Activated CD4-positive, alpha-beta T cell treated with anti-CD3 and anti-CD28 coated beads, Interleukin-10, Interleukin-2, amounts not matched to agents 100 ng/mL and 50 ng/mL, durations not matched to agents 16 hours and 8 hours (primary cell): ENCODE data around the gene ABCC8.

Source experiments
- DNase-seq: peaks from one replicate; pipeline ENCODE4 v3.0.0-alpha.2; 2020

The ABCC8 gene

DNA sequence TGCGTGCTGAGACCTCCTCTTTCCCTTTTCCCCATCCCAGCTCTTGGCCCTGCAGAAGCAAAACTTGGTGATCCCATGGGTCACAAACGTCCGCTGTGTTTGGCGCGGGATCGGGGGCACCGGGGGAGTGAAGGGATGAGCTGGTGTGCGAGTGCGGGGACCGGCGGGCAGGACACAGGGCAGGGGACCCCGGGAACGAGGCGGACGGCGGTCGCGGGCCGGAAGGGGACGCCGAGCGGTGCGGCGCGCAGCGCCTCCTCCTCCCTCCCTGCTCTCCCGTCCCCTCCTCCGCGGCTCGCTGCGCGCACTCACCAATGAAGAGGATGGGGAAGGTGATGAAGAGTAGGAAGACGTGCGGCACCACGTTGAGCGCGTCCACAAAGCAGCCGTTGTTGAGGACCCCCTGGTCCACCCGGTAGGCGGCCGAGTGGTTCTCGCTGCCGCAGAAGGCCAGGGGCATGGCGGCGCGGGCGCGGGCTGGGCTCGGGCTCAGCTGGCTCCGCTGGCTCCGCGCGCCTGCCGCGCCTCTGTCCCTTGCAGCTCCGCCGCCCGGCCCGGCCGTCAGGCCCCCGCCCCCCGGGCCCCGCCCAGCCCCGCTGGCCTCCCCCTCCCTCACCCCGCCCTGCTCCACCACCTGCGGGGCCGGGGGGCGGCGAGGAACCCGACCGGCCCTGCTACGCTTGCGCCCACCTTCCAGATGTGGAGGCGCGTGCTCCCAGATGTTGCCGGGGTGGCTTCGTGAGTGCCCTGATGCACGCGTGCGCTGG, at the start of gene ABCC8:
TSS of gene ABCC8 (minus strand) at position 529 of the 767 bp plus-strand sequence. CDS start at position 460, 69 bp downstream.
- no peak for DNase-seq

DNA sequence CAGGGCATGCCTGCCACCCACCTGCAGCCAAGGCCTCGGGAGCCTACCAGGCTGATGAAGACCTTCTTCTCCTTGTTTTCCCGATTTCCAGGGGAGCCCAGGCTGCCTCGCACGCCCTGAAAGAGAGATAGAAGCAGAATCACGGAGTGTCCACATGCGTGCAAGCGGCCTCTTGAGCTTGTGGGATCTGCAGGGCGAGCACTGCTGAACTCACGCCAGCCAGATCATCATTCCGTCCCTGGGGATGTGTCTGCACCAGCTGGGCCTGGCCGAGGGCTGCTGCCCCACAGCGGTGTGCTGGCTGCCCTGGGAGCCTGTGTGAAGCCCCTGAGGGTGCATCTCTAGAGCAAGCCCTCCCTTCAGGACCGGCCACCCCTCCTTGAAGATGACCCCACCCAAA, 49.7 kb upstream of the ABCC8 start:
- no peak for DNase-seq

DNA sequence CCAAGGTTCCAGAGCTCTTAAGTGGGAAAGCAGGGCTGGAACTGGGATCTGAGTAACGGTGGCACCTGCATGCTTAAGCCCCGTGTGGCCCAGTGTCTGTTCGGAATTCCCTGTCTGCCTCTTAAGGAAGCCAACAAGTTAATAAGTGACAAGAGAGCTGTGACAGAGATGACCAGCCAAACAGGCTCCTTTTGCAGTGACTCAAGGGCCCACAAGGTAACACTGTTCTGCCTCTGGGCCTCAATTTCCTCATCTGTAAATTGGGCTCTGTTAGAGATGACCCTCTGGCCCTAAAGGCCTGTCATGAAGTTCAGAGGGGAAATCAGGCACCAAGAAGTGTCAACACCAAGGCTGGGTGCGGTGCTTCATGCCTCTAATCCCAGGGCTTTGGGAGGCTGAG, 48.9 kb upstream of the ABCC8 start:
- DNase-seq = no peak

DNA sequence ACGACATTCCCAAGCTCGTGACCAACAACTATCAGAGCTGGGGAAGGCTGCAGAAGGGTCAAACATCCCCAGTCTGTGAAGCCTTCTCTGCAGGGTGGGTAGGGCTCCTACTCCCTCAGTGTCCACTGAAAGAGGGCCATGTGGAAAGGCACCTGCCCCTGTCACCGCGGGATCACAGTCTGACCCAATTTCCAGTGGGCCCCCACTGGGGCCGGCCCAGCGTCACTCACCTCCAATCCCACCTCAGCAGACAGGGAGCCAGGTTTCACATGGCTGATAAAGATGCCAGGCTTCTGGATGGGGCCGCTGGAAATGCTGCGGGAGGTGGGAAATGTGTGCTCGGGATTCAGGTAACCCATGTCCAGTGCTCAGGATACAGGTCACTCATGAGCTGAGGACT, 47.6 kb upstream of the ABCC8 start:
- DNase-seq = no peak

DNA sequence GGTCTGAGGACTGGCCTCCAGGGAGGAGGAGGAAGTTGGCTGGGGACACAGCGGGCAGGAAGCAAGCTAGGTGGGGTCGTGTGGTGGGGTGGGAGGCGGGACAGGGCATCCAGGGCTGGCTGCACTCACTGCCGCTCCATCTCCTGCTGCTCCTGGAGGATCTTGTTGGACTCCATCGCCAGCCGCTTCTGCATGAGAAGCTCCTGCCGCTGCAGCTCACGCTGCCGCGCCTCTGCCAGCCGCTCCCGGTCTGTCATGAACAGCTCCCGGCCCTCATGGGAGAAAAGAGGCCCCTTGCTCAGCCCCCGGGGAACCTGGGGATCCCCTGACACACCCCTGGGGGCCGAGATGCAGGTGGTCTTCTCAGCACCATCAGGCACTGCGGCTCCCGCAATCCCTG, 46.0 kb upstream of the ABCC8 start:
- no peak for DNase-seq

DNA sequence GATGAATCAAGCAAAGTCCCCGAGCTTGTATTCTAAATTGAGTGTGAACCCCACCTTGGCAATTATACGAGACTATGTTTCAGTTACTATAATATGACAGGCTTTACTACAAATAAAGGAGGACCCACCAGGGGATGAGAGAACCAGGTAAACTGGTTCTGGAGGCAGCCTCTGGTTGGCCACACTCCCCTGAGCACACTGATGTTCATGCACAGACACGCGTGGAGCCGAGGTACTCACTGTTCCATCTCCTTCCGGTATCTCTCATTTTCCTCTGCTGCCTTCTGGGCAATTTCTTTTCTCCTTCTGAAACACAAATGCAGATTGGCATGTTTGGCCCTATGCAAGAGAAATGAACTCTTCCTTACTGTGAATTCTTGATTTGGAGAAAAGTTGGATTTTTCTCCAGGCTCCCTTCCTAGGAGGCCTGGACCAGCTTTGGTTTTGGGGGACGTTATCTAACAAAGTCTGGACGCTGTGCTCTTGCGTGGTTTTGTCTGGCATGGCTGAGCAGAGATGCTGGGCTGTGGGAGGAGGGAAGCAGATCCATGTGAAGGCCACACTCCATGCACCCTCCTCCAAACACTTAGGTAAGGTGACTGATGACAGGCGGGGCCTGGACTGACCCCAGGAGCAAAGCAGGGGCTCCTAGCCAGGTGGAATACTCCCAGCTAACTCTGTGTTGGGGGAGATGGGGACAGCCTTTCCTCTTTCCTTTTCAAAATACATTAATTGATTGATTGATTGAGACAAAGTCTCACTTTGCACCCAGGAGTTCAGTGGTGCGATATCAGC, 44.7 kb upstream of the ABCC8 start:
- no peak for DNase-seq

DNA sequence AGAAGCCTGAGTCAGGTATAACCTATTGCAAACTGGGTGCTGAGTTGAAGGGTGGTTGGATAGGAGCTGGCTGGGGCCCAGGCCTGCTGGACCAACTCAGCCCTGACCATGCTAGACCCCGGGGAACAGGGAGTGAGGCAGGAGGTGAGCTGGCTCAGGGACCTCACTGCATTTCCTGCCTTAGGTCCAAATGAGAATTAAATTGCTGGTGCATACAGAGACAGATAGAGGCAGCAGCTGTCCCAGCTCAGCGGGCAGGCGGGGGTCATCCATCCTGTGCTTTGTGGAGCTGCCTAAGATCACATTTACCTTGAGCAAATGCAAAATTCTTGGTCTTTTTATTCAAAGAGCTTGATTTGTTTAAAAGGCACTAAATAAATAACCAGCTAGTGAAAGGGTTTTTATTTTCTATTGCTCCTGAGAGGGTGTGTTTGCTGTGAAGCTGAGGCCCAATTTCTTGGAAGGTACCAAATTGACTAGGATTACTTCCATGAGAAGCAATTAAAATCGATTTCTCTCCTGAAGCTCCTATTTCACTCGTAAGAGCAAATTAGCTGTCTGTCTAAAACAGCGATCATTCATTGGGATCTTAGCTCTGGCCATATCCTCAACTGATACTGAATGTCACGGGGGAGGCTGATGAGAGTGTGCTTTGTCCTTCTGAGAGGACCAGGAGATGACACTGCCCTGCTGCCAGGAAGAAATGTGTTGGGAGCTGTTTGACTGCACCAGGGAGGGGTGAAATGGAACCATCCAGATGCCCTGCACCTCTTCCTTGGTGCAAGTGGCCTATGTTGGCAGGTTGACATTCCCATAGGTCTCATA, 42.6 kb upstream of the ABCC8 start:
- no peak for DNase-seq

DNA sequence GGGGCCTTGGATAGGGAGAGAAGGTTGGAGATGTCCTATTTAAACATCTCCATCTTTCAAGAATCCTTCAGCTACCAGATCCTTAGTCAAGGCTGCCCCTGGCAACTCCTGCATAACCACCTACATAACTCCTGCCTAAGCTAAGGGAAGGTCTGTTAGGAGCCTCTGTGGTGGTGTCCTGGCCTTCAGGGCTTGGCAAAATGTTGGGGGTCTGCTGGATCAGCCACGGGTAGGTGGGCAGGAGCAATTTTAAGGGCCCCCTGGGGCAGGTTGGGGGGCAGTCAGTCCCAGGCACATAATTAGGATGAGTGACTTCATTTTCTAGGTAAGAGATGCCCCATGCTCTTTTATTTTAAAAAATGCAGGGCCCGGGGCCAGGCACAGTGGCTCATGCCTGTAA, 41.7 kb upstream of the ABCC8 start:
- DNase-seq = no peak

DNA sequence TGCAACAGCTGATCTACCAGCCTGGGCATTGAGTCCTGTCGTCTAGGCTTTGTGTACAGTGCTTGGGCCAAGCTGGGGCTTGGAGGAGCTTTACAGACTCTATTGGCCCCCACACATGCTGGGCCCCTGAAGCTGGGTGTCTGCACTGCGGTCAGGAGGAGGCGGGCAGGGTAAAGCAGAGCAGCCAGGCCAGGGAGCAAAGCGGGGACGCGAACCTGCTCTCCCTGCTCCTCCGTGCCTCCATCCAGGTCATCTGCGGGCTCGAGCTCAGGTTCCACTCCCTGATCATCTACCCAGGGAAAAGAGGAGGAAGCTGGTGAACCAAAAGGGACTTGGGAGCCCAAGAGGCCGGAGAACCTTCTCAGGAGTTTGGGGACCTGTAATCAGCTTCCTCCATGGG, 40.5 kb upstream of the ABCC8 start:
- no peak for DNase-seq

DNA sequence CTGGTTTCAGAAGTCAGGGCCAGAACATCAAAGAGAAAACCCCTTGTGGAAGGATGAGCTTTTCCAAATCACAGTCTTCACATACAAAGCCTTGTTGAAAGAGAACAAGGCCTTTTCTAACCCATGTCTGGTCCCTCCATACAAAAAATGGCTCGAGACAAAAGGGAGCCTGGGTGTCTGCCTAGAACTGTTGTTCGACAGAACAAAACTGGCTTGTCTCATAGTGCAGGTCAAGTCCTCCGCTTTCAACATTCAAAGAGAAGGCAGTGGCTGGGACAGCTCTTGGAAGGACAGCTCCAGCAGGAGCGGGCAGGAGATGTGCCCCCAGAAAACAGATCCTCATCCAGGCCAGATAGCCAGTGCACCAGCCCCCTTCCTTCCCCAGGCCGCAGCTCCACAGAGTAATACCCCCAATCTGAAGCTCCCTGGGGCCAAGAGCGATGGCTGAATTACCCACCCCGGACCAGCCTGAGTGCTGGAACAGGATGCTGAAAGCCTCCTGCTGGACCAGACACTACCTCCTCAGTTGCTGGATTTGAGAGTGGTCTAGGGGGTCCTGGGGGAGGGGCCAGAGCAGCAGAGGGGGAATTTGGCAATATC, 40.0 kb upstream of the ABCC8 start:
- DNase-seq = no peak

DNA sequence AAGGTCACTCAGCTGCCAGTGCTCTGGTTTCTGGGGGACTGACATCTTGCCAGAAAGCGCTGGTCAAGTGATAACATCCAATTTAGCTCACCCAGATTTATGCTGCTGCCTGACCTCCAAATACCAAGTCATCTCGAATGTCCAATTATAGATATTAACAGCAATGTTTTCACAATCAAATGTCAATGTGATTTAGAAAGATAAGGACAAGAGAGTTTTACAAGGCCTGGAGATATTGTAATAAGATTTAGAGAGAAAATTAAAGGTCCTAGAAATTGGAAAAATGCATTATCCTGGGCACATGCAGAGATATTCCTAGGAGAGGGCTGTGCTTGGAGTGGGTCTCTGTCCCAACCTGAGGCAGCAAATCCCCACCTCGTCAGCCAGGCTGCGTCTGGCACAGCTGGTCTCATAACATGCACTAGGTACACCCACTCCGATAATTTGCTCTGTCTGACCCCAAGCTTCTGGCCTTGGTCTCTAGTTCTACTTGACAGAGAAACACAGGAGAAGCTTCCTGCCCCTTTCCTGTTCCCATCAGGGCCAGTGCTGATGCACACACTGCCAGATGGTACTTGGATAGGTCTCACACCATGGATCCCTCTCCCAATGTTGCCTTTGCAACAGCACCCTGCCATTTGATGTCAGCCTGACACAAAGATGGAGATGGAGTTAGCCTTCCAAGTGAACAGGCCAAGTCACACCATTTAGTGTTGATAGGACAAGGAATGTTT, 39.0 kb upstream of the ABCC8 start:
- DNase-seq = no peak

DNA sequence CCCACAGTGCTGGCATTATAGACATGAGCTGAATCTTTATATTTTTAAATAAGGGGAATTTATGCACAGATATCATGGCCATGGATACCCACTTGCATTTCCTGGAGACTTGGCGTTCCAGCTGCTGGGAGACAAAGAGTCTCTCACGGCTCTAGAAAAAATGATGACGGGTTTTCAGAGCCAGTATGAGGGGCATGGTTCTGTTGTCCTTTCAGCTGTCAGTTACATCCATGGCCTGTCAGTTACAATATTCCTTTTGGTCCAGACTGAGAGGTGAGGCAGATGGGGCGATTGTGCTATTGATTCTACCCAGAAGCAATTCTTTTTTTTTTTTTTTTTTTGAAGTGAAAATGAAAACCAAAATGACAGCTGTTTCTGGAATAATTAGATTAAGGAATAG, 37.8 kb upstream of the ABCC8 start:
- no peak for DNase-seq

DNA sequence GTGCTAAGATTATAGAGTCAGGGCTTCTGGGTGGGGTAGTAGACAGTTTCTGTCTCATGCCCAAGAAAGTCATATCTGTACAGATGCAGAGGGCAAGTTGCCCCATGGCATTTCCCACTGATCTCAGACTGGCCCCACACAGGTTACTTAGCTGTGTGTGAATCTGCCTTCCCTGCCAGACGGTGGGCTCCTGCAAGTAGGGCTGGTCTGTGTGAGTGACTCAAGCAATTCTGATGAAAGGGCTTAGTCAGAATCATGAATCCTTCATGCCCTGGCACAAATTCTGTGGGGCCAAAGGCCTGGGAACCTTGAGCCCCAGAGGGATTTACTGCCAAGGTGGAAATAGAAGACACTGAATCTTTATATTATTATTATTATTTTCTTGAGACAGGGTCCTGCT, 37.2 kb upstream of the ABCC8 start:
- DNase-seq = no peak

DNA sequence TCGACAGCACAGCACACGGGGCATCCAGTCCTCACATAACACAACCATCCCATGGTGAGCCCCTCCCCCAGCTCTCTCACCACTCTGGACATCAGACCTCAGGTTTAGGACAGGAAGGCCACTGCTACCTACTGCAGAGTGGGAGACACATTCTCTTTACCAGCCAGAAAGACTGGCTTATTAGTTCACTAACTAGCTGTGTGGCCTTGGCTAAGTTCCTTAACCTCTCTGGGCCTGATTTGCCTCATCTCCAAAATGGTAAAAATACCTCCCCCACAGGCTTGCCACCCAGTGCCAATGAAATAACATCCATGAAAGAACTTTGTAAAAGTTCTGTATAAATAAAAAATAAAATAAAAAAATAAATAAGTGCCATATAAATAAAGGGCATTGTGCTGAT, 35.5 kb upstream of the ABCC8 start:
- no peak for DNase-seq

DNA sequence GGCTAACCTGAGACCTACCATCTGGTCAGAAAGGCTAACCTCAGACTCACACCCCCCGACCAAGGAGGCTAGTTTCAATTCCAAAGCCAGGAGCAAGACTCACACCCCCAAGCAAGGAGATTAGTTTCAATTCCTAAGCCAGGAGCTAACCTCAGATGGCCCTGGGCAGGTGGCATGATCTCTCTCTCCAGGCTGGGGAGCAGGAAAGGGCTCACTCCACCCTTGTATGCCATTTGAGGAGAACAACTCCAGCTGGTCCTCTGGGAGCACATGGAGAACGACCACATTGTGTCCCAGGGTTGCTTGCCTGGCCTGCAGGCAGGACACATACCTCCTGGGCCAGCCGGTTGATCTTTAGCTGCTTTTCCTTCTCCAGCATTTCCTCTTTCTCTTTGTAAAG, 34.9 kb upstream of the ABCC8 start:
- no peak for DNase-seq

DNA sequence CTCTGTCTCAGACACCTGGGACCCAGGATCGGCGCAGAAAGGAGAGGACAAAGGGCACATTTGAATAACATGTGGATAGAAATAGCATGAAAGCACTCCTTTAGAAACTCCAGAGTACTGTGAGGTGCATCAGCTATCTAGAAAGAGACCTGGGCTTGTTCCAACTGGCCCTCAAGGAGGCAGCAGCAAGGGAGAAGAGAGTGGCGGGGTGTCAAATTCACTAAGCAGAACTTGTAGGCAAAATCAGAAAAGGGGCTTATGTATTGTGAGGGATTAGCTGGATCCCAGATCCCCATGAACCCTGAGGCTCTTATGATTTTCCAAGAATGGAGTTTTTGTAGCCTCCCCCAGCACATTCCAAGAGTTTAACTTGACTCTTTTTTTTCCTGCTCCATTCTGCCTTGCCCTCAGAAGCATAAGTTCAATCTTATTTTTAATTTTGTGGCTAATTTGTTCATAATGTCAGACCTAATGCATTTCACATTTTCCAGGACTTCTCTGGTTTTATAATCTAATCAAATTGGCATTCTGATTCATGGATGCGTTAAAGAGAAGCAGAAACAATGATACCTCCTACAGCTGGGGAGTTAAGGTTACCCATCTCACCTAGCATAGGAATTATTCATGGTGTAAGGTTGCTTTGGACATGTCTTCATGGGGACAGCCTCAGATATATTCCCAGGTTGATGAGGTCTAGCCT, 34.0 kb upstream of the ABCC8 start:
- DNase-seq = no peak

DNA sequence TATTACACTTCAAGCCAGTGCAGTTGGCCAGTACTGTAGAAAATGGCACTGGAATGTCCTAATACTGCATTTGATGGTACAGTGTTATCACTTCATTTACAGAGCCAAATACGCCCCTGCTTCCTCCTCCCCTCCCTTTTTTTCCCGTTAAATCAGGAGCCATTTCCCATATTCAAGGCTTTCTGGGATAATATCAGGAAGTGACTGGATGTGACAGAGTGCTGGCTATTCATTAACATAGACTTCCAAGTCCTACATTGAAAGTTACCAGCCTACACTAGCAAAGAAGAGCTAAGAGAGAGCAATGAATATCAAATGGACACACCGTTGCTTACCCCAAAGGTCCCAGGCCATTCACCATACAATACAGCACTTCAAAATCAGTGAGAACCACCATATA, 32.1 kb upstream of the ABCC8 start:
- DNase-seq = no peak

DNA sequence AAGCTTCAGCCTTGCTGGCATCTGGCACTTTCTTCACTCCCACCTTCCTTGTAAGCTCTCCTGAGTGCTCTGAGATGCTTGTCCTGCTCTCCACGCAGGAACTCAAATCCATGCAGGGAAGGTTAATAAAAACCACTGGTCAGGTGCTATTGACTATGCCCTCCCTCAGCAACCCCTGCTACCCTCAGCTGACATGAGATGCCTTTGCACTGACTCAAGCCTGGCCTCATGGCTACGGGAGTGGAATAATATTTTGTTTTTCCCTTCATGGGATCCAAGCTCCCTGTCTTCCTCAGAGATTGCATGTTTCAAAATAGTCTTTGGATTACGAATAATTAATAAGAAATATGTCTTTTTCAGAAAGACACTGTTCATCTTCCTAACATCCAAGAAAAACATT, 31.7 kb upstream of the ABCC8 start:
- no peak for DNase-seq

DNA sequence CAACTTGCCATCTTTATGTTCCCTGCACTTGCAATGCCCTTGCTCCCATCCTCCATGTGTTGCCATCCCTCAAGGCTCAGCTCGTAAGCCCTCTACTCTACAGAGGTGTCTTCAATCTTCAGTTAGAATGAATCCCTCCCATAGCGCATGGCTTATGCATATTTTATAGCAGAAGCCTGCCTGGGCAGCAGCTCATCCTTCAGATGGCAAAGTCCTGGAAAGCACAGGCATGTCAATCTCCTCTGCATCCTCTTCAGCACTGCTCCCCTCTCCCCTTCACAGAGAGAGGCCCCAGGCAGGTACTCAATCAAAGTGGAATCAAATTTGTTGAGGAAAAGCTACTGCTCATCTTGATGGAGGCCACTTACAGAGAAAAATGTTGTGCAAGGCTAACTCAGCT, 31.1 kb upstream of the ABCC8 start:
- DNase-seq = no peak

DNA sequence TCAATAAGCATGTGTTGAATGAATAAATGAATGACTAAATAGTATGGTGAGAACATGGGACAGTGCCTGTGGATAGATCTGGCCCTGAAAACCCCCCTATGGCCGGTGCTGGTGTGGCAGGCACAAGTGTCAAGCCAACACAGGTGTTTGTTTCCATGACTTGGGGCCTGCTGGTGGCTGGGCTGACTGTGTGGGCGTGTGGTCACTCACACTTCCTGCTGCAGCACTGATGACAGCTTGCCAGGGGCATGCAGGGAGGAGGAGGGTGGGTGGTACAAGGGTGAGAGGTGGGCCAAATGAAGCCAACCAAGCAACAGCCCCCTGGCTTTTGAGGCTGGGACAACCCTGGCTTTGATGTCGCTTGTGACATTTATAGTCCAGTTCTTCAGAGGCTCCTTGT, 30.3 kb upstream of the ABCC8 start:
- no peak for DNase-seq

DNA sequence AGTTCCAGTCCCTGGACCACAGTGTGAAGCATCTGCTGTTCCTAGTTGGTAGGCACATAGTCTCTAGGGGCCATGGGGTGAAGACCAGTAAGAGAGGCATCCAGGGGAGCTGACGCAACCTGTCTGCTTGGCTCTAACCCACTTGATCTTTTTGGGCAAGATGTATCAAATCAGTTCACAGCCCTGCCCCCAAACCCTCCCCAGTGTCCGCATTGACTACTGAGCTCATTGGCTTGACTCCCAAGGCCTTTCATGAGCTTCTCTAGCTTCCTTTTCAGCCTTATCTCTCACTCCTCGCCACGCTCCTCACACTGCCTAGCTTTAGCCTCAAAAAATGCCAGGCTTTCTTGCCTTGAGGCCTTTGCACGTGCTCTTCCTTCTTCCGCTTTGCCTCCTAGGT, 29.7 kb upstream of the ABCC8 start:
- DNase-seq = no peak

DNA sequence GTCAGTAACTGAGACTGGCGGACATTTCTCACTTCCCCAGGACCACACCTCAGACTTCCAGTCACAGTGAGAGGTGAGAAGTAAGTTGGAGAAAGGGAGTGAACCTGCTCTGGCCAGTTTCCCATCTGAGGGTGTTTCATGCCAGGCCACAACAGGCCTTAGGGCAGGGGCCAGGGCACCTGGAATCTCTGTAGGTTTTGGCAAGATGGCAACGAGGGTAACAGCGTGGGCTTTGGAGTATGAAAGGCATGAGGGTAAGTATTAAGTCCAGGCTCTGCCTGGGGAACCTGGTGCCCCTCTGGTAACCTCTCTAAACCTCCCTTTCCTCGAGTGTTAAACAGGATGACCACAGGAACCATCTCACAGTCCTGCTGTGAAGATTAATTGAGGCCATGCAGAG, 28.5 kb upstream of the ABCC8 start:
- DNase-seq = no peak
